HG02884 (cell line): Measurements from ENCODE around the gene TDP2.
"Not testable (repeated sequence)": the region's sequence is repeated elsewhere in the genome, so short reads cannot be mapped to it uniquely, and the experiment has no call there.

ENCODE experiments used
- ATAC-seq: cut with Tn5 transposase; IDR thresholded peaks from one replicate; pipeline ENCODE4 v1.9.1; 2021; ENCODE audit warnings: mild to moderate bottlenecking, moderate library complexity; ENCODE audit not compliant: unreplicated experiment

TDP2 gene

GRCh38 chr6:24683297-24684296, 16.9 kb upstream of the TDP2 start:
- no peak for ATAC-seq

- no peak for ATAC-seq
Measured at GRCh38 chr6:24680582-24680981, 13.9 kb upstream of the TDP2 start.

- not testable (repeated sequence) for ATAC-seq
Measured at GRCh38 chr6:24678792-24679352, 12.2 kb upstream of the TDP2 start.

- ATAC-seq, result no peak
Measured at GRCh38 chr6:24673625-24674024, 6.9 kb upstream of the TDP2 start.

- ATAC-seq, result no peak
Measured at GRCh38 chr6:24672620-24673182, 6.0 kb upstream of the TDP2 start.

- not testable (repeated sequence) for ATAC-seq
Measured at GRCh38 chr6:24671077-24671476, 4.4 kb upstream of the TDP2 start.

- not testable (repeated sequence) for ATAC-seq
Measured at GRCh38 chr6:24670492-24670891, 3.8 kb upstream of the TDP2 start.

GRCh38 chr6:24668997-24669361, 2.3 kb upstream of the TDP2 start:
- ATAC-seq, result no peak

- ATAC-seq, result not testable (repeated sequence)
Measured at GRCh38 chr6:24668066-24668996, 1.6 kb upstream of the TDP2 start.

- ATAC-seq, result peak; percentile 5
Measured at GRCh38 chr6:24667378-24667803, 692 bp upstream of the TDP2 start.

- ATAC-seq, result peak; percentile 33
Measured at GRCh38 chr6:24666097-24666640, 530 bp downstream of the TDP2 start.

GRCh38 chr6:24664046-24664987, 2.4 kb downstream of the TDP2 start:
- ATAC-seq, result no peak

- ATAC-seq, result no peak
Measured at GRCh38 chr6:24663189-24663588, 3.5 kb downstream of the TDP2 start.

GRCh38 chr6:24662236-24662635, 4.5 kb downstream of the TDP2 start:
- ATAC-seq, result no peak

GRCh38 chr6:24661759-24662158, 4.9 kb downstream of the TDP2 start:
- ATAC-seq, result not testable (repeated sequence)

- no peak for ATAC-seq
Measured at GRCh38 chr6:24660105-24660504, 6.6 kb downstream of the TDP2 start.

GRCh38 chr6:24659561-24659960, 7.1 kb downstream of the TDP2 start:
- ATAC-seq, result no peak

GRCh38 chr6:24658573-24659560, 7.8 kb downstream of the TDP2 start:
- ATAC-seq, result no peak
